ENCODE results near the gene CCNK.

The CCNK gene

GRCh38 chr14:99522457-99522891 is 41.3 kb downstream of the CCNK start:
- Histone ChIP-seq H3K27ac (ENCODE audit: low read depth, low read length, poor library complexity, severe bottlenecking) (no peak overlapping the region), H3F3A (ENCODE audit: insufficient read depth, low read length) (no peaks in the 10 kb centered on the region), H3K9me2 (ENCODE audit: low read depth, low read length) (no peaks in the 10 kb centered on the region), H2AFZ (ENCODE audit: low read length) (no peak overlapping the region), H3K9me3 (ENCODE audit: low read length) (no peaks in the 10 kb centered on the region), H3K4me3 (ENCODE audit: low read depth, low read length, poor library complexity, severe bottlenecking) (no peak overlapping the region), H3K27me3 (ENCODE audit: insufficient read depth, low read length) (0 out of 2 replicates have a peak, but pooled peaks cover 3% of the 10 kb centered on the region), H3K4me1 (ENCODE audit: insufficient read depth, low read length, severe bottlenecking) (no peaks in the 10 kb centered on the region), H3K36me3 (ENCODE audit: insufficient read depth, low read length) (no peaks in the 10 kb centered on the region), H3K79me2 (ENCODE audit: insufficient read depth, low read length) (no peaks in the 10 kb centered on the region), H3K9ac (ENCODE audit: low read length) (no peak overlapping the region), H4K20me1 (ENCODE audit: insufficient read depth, low read length) (no peaks in the 10 kb centered on the region), H3K4me2 (ENCODE audit: low read length) (no peak overlapping the region)
- TF ChIP-seq CTCF (IDR thresholded peaks at IDR 0.05; ENCODE audit: low read length): no peak
- TF ChIP-seq EZH2 (IDR thresholded peaks at IDR 0.05; ENCODE audit: borderline replicate concordance, low read length): no peak

DNA sequence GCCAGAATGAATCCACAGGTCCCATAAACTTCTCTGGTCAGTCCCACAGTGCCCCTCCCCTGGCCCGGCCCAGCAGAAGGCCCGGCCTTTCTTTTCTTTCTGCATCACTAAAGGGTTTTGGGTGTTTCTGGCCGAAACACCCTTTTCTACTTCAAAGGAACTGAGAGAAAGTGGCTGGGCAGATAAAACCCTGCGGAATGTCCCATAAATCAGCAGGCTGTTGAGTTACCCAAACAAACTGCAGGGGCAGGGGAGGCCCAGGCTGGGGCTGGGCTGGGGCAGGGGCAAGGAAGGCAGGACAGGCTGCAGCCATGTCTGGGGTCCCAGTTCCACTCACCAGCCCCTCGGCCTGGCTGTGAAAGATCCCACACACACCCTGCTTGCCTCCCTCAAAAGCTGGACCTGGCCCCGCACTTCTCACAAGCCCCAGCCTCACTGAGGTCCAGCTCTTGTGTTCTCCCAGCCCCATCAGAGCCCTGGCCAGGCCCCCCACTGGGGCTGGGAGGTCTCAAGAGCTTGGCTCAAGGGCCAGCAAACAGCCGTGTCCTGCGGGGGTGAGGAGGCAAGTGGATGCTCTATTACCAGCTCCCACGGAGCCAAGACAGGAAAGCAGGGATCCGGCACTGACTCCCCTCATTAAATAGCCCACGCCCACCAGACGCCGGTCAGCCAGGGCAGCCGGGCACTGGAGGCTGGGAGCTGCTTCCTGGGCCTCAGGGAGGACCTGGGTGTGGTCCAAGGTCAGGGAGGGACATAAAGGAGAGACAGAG is 41.9 kb downstream of the CCNK start:
- H3K79me2 ChIP-seq (ENCODE audit: insufficient read depth, low read length): no peaks in the 10 kb centered on the region
- no peak overlapping the region for H3K9ac ChIP-seq (ENCODE audit: low read length)
- H3K4me1 ChIP-seq (ENCODE audit: insufficient read depth, low read length, severe bottlenecking): no peaks in the 10 kb centered on the region
- H3K27ac ChIP-seq (ENCODE audit: low read depth, low read length, poor library complexity, severe bottlenecking): no peak overlapping the region
- H3K9me3 ChIP-seq (ENCODE audit: low read length): no peaks in the 10 kb centered on the region
- no peak overlapping the region for H2AFZ ChIP-seq (ENCODE audit: low read length)
- 0 out of 2 replicates have a peak, but pooled peaks cover 3% of the 10 kb centered on the region for H3K27me3 ChIP-seq (ENCODE audit: insufficient read depth, low read length)
- H3K36me3 ChIP-seq (ENCODE audit: insufficient read depth, low read length): no peaks in the 10 kb centered on the region
- H3F3A ChIP-seq (ENCODE audit: insufficient read depth, low read length): no peaks in the 10 kb centered on the region
- H4K20me1 ChIP-seq (ENCODE audit: insufficient read depth, low read length): no peaks in the 10 kb centered on the region
- H3K9me2 ChIP-seq (ENCODE audit: low read depth, low read length): no peaks in the 10 kb centered on the region
- no peak for TF ChIP-seq CTCF (IDR thresholded peaks at IDR 0.05; ENCODE audit: low read length)
- TF ChIP-seq EZH2 (IDR thresholded peaks at IDR 0.05; ENCODE audit: borderline replicate concordance, low read length): no peak
- no peak overlapping the region for H3K4me2 ChIP-seq (ENCODE audit: low read length)
- no peak overlapping the region for H3K4me3 ChIP-seq (ENCODE audit: low read depth, low read length, poor library complexity, severe bottlenecking)

DNA sequence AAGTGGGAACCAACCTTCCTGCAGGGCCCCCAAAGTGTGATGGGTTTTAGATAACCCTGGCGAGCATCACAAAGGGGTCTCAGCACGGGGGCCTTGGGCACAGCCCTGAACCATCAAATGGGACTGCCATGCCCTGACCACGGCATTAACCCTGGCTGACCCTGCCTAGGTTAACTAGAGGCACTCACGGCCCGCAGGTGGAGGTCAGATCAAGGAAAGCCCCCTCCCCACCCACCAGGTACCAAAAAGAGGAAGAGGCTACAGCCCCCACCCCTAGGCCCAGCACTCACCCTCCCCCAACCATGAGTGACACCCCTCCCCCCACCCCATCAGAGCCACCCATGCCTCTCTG is 42.5 kb downstream of the CCNK start:
- TF ChIP-seq EZH2 (IDR thresholded peaks at IDR 0.05; ENCODE audit: borderline replicate concordance, low read length): no peak
- TF ChIP-seq CTCF (IDR thresholded peaks at IDR 0.05; ENCODE audit: low read length): no peak
- Histone ChIP-seq H2AFZ (ENCODE audit: low read length) (no peak overlapping the region), H3K4me2 (ENCODE audit: low read length) (no peak overlapping the region), H4K20me1 (ENCODE audit: insufficient read depth, low read length) (no peaks in the 10 kb centered on the region), H3K9me2 (ENCODE audit: low read depth, low read length) (no peaks in the 10 kb centered on the region), H3F3A (ENCODE audit: insufficient read depth, low read length) (no peaks in the 10 kb centered on the region), H3K27ac (ENCODE audit: low read depth, low read length, poor library complexity, severe bottlenecking) (no peak overlapping the region), H3K9me3 (ENCODE audit: low read length) (no peaks in the 10 kb centered on the region), H3K9ac (ENCODE audit: low read length) (no peak overlapping the region), H3K27me3 (ENCODE audit: insufficient read depth, low read length) (0 out of 2 replicates have a peak, but pooled peaks cover 3% of the 10 kb centered on the region), H3K79me2 (ENCODE audit: insufficient read depth, low read length) (no peaks in the 10 kb centered on the region), H3K36me3 (ENCODE audit: insufficient read depth, low read length) (no peaks in the 10 kb centered on the region), H3K4me3 (ENCODE audit: low read depth, low read length, poor library complexity, severe bottlenecking) (no peak overlapping the region), H3K4me1 (ENCODE audit: insufficient read depth, low read length, severe bottlenecking) (no peaks in the 10 kb centered on the region)
